Panc1 (cell line): ENCODE measurements around the gene CCDC110. TPM values are rescaled to one million over a fixed set of nuclear protein-coding genes. Genes with fewer than 3 reads are reported as not detected.

Source experiments
- ATAC-seq: fragments of 200-7000 bp; cut with Tn5 transposase; 2 replicates; pipeline ENCODE4 v1.9.1; 2020; ENCODE audit warnings: mild to moderate bottlenecking, moderate library complexity
- BruUV-seq: library from RNA; stranded (reverse); fragments of 400-500 nt; replicated peaks from 2 replicates; lab custom pipeline; 2021; lab: Mats Ljungman, UMichigan
- CTCF ChIA-PET: fragments of 300-600 bp; sonication (Branson Sonifier 250); formaldehyde crosslinking; loops from one replicate; lab custom pipeline; 2022; ENCODE audit warnings: antibody characterized with exemption; lab: Charles Lee
- POLR2A ChIA-PET: fragments of 300-600 bp; sonication (Branson Sonifier 250); formaldehyde crosslinking; loops from one replicate; lab custom pipeline; 2022; ENCODE audit warnings: antibody characterized with exemption; lab: Charles Lee
- DNase-seq: peaks from one replicate; pipeline ENCODE4 v3.0.0-alpha.2; 2010; ENCODE audit warnings: low read depth, low spot score
- H3K27ac ChIP-seq: 2 replicates; pipeline ENCODE4 v1.5.1; 2011; ENCODE audit warnings: mild to moderate bottlenecking, low read length, inconsistent platforms
- H3K27me3 ChIP-seq: fragments of 200-500 bp; sonication (Bioruptor generic); 2 replicates; pipeline ENCODE4 v1.6.0; 2014; ENCODE audit warnings: low read length, inconsistent platforms; ENCODE audit not compliant: control insufficient read depth, insufficient read depth
- H3K36me3 ChIP-seq: fragments of 200-500 bp; sonication (Bioruptor generic); 2 replicates; pipeline ENCODE4 v1.5.1; 2014; ENCODE audit warnings: inconsistent platforms, mild to moderate bottlenecking, low read length, moderate library complexity; ENCODE audit not compliant: control insufficient read depth, insufficient read depth
- H3K4me1 ChIP-seq: 2 replicates; pipeline ENCODE4 v1.5.1; 2011; ENCODE audit warnings: inconsistent platforms, mild to moderate bottlenecking, low read length, moderate library complexity; ENCODE audit not compliant: control insufficient read depth, insufficient read depth
- H3K4me3 ChIP-seq, 2 experiments: 2 replicates each; pipeline ENCODE4 v1.5.1; 2011 to 2012; ENCODE audit warnings: low read depth in 2 of 2, low read length in 2 of 2, mild to moderate bottlenecking in 2 of 2, inconsistent platforms in 1 of 2, moderate library complexity in 1 of 2
- H3K9me3 ChIP-seq: fragments of 200-500 bp; sonication (Bioruptor generic); 2 replicates; pipeline ENCODE4 v1.5.1; 2014; ENCODE audit warnings: low read depth, mild to moderate bottlenecking, inconsistent platforms, low read length, moderate library complexity; ENCODE audit not compliant: control insufficient read depth, insufficient read depth
- CTCF ChIP-seq: fragments of 450-650 bp; IDR thresholded peaks from 2 replicates; pipeline ENCODE4 v1.5.1; 2017; ENCODE audit warnings: mild to moderate bottlenecking
- POLR2AphosphoS5 ChIP-seq: IDR thresholded peaks from 2 replicates; pipeline ENCODE4 v1.6.1; 2012; ENCODE audit warnings: mild to moderate bottlenecking, low read depth, low read length, moderate library complexity
- REST ChIP-seq, 2 experiments: IDR thresholded peaks; 2 replicates each; pipeline ENCODE4 v1.6.1; 2011 to 2012; ENCODE audit warnings: low read depth in 2 of 2, control low read depth in 1 of 2, low read length in 1 of 2, mild to moderate bottlenecking in 1 of 2, moderate library complexity in 1 of 2; ENCODE audit not compliant: insufficient read depth in 1 of 2
- SIN3A ChIP-seq: IDR thresholded peaks from 2 replicates; pipeline ENCODE4 v1.6.1; 2012; ENCODE audit warnings: low read depth, mild to moderate bottlenecking, low read length, moderate library complexity, borderline replicate concordance; ENCODE audit not compliant: insufficient read depth
- TCF7L2 ChIP-seq: IDR thresholded peaks from 2 replicates; pipeline ENCODE4 v1.6.1; 2011; ENCODE audit warnings: mild to moderate bottlenecking, low read depth, low read length, inconsistent platforms
- in situ Hi-C: cut with HindIII; loops from 2 replicates; pipeline ENCODE4 v1.10.0; 2016; ENCODE audit warnings: low sequenced_read_pairs, low pct_unique_long_range_greater_than_20kb
- intact Hi-C: fragments of 100-400 bp; cut with micrococcal nuclease; formaldehyde crosslinking; loops from one replicate; pipeline ENCODE4 v1.10.0; 2022; ENCODE audit not compliant: unreplicated experiment
- total RNA-seq: library from RNA; stranded (reverse); gene quantifications from one replicate; pipeline ENCODE4 v1.2.1, GENCODE V29; 2021; ENCODE audit not compliant: unreplicated experiment

CCDC110 gene
- total RNA-seq, 1 experiment from 2014 or later = 0.05 TPM

GRCh38 chr4:185515248-185515647 lies 43.7 kb upstream of the CCDC110 start:
- no peak for DNase-seq
- Histone ChIP-seq H3K4me3 (no peak overlapping the region), H3K27ac (no peak overlapping the region), H3K36me3 (no peaks in the 10 kb centered on the region), H3K27me3 (no peaks in the 10 kb centered on the region), H3K9me3 (no peaks in the 10 kb centered on the region), H3K4me1 (no peaks in the 10 kb centered on the region)
- ChIA-PET CTCF (no interaction called here), POLR2A (no interaction called here)
- TF ChIP-seq REST (IDR thresholded peaks at IDR 0.05; ENCODE audit: insufficient read depth in 1 of 2, low read depth in 2 of 2, low read length in 1 of 2) = no peak
- no peak for TF ChIP-seq POLR2AphosphoS5
- no peak for TF ChIP-seq TCF7L2
- TF ChIP-seq CTCF = no peak
- TF ChIP-seq SIN3A = no peak
- BruUV-seq = no TSS peak
- intact Hi-C loops = no loop called here
- in situ Hi-C loops = no loop called here
- ATAC-seq = no peak

- Histone ChIP-seq H3K9me3 (no peaks in the 10 kb centered on the region), H3K4me1 (no peaks in the 10 kb centered on the region), H3K27me3 (no peaks in the 10 kb centered on the region), H3K4me3 (no peak overlapping the region), H3K36me3 (no peaks in the 10 kb centered on the region), H3K27ac (no peak overlapping the region)
- intact Hi-C loops (no loop called here), in situ Hi-C loops (no loop called here)
- CTCF ChIA-PET = no interaction called here
- no TSS peak for BruUV-seq
- TF ChIP-seq TCF7L2 = no peak
- TF ChIP-seq POLR2AphosphoS5 = no peak
- TF ChIP-seq CTCF = no peak
- no peak for TF ChIP-seq SIN3A
- no peak for TF ChIP-seq REST (IDR thresholded peaks at IDR 0.05; ENCODE audit: insufficient read depth in 1 of 2, low read depth in 2 of 2, low read length in 1 of 2)
- DNase-seq (no peak), ATAC-seq (no peak)
- POLR2A ChIA-PET = no interaction called here
Observed at GRCh38 chr4:185514182-185514697, 42.7 kb upstream of the CCDC110 start.
